HepG2 (cell line): ENCODE results near the gene FITM1. TPM values are rescaled to one million over a fixed set of nuclear protein-coding genes. Genes with fewer than 3 reads are reported as not detected.

ENCODE experiments used
- ATF7 ChIP-seq, 2 experiments: fragments of 450-650 bp in 1 of 2; sonication (generic) in 1 of 2; formaldehyde crosslinking in 1 of 2; IDR thresholded peaks; 2 replicates each; pipeline versions ENCODE4 v1.4.0 to v1.6.1; 2016 to 2020; ENCODE audit warnings: antibody characterized with exemption in 1 of 2, mild to moderate bottlenecking in 1 of 2, missing genetic modification reagents in 1 of 2
- CREBL2 ChIP-seq: sonication (generic); formaldehyde crosslinking; IDR thresholded peaks from 2 replicates; pipeline ENCODE4 v1.8.1; 2023; ENCODE audit warnings: missing genetic modification reagents, mild to moderate bottlenecking, borderline replicate concordance
- HNF1B ChIP-seq: sonication (generic); formaldehyde crosslinking; IDR thresholded peaks from 2 replicates; pipeline ENCODE4 v1.5.1; 2020; ENCODE audit warnings: mild to moderate bottlenecking, moderate library complexity, missing genetic modification reagents
- IKZF1 ChIP-seq: fragments of 450-650 bp; IDR thresholded peaks from 2 replicates; pipeline ENCODE4 v1.7.1; 2016
- LCORL ChIP-seq, 2 experiments: fragments of 450-650 bp in 1 of 2; sonication (generic) in 1 of 2; formaldehyde crosslinking in 1 of 2; IDR thresholded peaks; 2 replicates each; pipeline versions ENCODE4 v1.5.0 to v1.6.1; 2017 to 2020; ENCODE audit warnings: antibody characterized with exemption in 1 of 2, missing genetic modification reagents in 1 of 2
- MXD3 ChIP-seq: IDR thresholded peaks from 2 replicates; pipeline ENCODE4 v1.6.1; 2016; ENCODE audit warnings: mild to moderate bottlenecking, missing biosample characterization, missing genetic modification reagents
- MYC ChIP-seq: sonication (generic); formaldehyde crosslinking; IDR thresholded peaks from 2 replicates; pipeline ENCODE4 v1.9.0; 2021; ENCODE audit warnings: missing genetic modification reagents, borderline replicate concordance
- NONO ChIP-seq, 2 experiments: fragments of 450-650 bp in 1 of 2; sonication (generic) in 1 of 2; formaldehyde crosslinking in 1 of 2; IDR thresholded peaks in 1 of 2; conservative IDR thresholded peaks in 1 of 2; 2 replicates each; pipeline versions ENCODE4 v1.6.1 to v1.8.0; 2017 to 2022; ENCODE audit warnings: mild to moderate bottlenecking in 1 of 2, missing genetic modification reagents in 1 of 2, moderate library complexity in 1 of 2
- RBM22 ChIP-seq: fragments of 200-400 bp; formaldehyde crosslinking; optimal IDR thresholded peaks from 2 replicates; pipeline ENCODE3; 2017; ENCODE audit warnings: mild to moderate bottlenecking, low read length, moderate library complexity
- SMAD9 ChIP-seq: sonication (generic); formaldehyde crosslinking; IDR thresholded peaks from 2 replicates; pipeline ENCODE4 v1.5.1; 2020; ENCODE audit warnings: mild to moderate bottlenecking, missing genetic modification reagents
- SUZ12 ChIP-seq: fragments of 150-350 bp; IDR thresholded peaks from 2 replicates; pipeline ENCODE4 v1.6.1; 2014; ENCODE audit warnings: low read depth, low read length
- TSC22D2 ChIP-seq: sonication (generic); formaldehyde crosslinking; IDR thresholded peaks from 2 replicates; pipeline ENCODE4 v1.5.1; 2020; ENCODE audit warnings: missing genetic modification reagents, mild to moderate bottlenecking, borderline replicate concordance
- ZBTB39 ChIP-seq: sonication (generic); formaldehyde crosslinking; IDR thresholded peaks from 2 replicates; pipeline ENCODE4 v1.5.0; 2020; ENCODE audit warnings: missing genetic modification reagents
- ZNF12 ChIP-seq: sonication (generic); formaldehyde crosslinking; IDR thresholded peaks from 2 replicates; pipeline ENCODE4 v1.5.0; 2020; ENCODE audit warnings: missing genetic modification reagents
- ZNF512B ChIP-seq: sonication (generic); formaldehyde crosslinking; IDR thresholded peaks from 2 replicates; pipeline ENCODE4 v1.5.1; 2020; ENCODE audit warnings: missing genetic modification reagents, mild to moderate bottlenecking, borderline replicate concordance
- ZNF513 ChIP-seq: sonication (generic); formaldehyde crosslinking; conservative IDR thresholded peaks from 2 replicates; pipeline ENCODE4 v1.5.0; 2020; ENCODE audit warnings: missing genetic modification reagents
- ZNF530 ChIP-seq: sonication (generic); formaldehyde crosslinking; IDR thresholded peaks from 2 replicates; pipeline ENCODE4 v1.5.0; 2020; ENCODE audit warnings: low read depth, mild to moderate bottlenecking, missing genetic modification reagents
- ZNF552 ChIP-seq: sonication (generic); formaldehyde crosslinking; IDR thresholded peaks from 2 replicates; pipeline ENCODE4 v1.9.0; 2022; ENCODE audit warnings: missing genetic modification reagents, mild to moderate bottlenecking, borderline replicate concordance
- ZNF709 ChIP-seq: sonication (generic); formaldehyde crosslinking; IDR thresholded peaks from 2 replicates; pipeline ENCODE4 v1.5.0; 2020; ENCODE audit warnings: mild to moderate bottlenecking, missing genetic modification reagents
- ZNF720 ChIP-seq: sonication (generic); formaldehyde crosslinking; IDR thresholded peaks from 2 replicates; pipeline ENCODE4 v1.4.0; 2020; ENCODE audit warnings: missing genetic modification reagents
- polyA plus RNA-seq, 8 experiments: library from polyadenylated mRNA; depleted of rRNA in 3 of 8; stranded (reverse) in 7 of 8; unstranded in 1 of 8; fragments of >200 nt; fragmentation: Illumina TruSeq in 4 of 8; extraction: Trizol in 4 of 8; gene quantifications; 2 replicates each; pipeline versions ENCODE4 v1.2.1 to v1.2.3, GENCODE V29; 2011 to 2016; ENCODE audit warnings: low read depth in 4 of 8, missing spikeins in 1 of 8, mixed read lengths in 1 of 8; ENCODE audit not compliant: insufficient read depth in 1 of 8
- total RNA-seq, 5 experiments: library from RNA; depleted of rRNA; stranded (reverse); fragments of >200 nt; fragmentation: Illumina TruSeq; extraction: Trizol; gene quantifications; 2 replicates each; pipeline ENCODE4 v1.2.3, GENCODE V29; 2016; ENCODE audit warnings: low read depth in 1 of 5

Gene FITM1
- total and polyA plus RNA-seq, 2 of the 13 experiments (the other 11 are each of a cell fraction or from before 2014, with no cell fraction given), result 2.7 to 5.8 TPM

- TF ChIP-seq TSC22D2 (CRISPR knock-in tag) (no peak), ZNF720 (no peak), ZNF12 (CRISPR knock-in tag) (no peak), ZNF709 (CRISPR knock-in tag) (no peak), CREBL2 (CRISPR knock-in tag) (no peak), NONO (IDR thresholded peaks at IDR 0.05) (no peak), NONO (CRISPR knock-in tag; conservative IDR thresholded peaks at IDR 0.05) (no peak), ATF7 (IDR thresholded peaks at IDR 0.05) (no peak), ATF7 (CRISPR knock-in tag; IDR thresholded peaks at IDR 0.05) (no peak), ZBTB39 (no peak), LCORL (IDR thresholded peaks at IDR 0.05) (no peak), LCORL (CRISPR knock-in tag; IDR thresholded peaks at IDR 0.05) (no peak), MXD3 (no peak), ZNF513 (CRISPR knock-in tag) (no peak), HNF1B (CRISPR knock-in tag) (no peak), ZNF552 (no peak), ZNF512B (CRISPR knock-in tag) (no peak), ZNF530 (CRISPR knock-in tag) (no peak), SMAD9 (CRISPR knock-in tag) (no peak), IKZF1 (no peak), MYC (CRISPR knock-in tag) (no peak), SUZ12 (no peak), RBM22 (peak; percentile 91)
These were observed 30.1 kb upstream of the FITM1 start (continued) for GRCh38 chr14:24100197-24100981.
